Stimulated activated CD8-positive, alpha-beta memory T cell treated with anti-CD3 and anti-CD28 coated beads, Interleukin-12 subunit alpha, Interleukin-12 subunit beta, amount 100 ng/mL, for 24 hours (primary cell): ENCODE results near the gene PDP2.
"Not testable (repeated sequence)": the region's sequence is repeated elsewhere in the genome, so short reads cannot be mapped to it uniquely, and the experiment has no call there.

Experiments used
- DNase-seq: peaks from one replicate; pipeline ENCODE4 v3.0.0-alpha.2; 2020; ENCODE audit errors: extremely low read depth

PDP2 gene

DNA sequence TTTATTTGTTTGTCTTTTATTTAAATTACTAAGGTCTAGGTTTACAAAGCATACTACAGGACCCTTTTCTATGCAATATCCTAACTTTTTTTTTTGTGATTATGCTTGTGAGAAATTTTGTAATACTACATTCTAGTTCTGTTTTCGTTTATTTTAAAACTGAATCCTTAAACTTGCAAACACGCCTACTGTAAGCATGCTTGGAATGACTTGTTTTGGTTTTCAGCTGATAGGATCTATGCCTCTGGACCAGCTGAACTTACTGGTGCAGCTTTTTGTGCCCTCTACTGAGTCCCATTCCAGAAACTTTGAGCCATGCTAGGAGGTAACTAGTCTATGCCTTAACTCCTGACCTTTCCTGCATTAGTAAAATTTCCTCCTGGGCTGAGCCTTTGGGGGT, 6.0 kb downstream of the PDP2 start:
- DNase-seq: no peak

DNA sequence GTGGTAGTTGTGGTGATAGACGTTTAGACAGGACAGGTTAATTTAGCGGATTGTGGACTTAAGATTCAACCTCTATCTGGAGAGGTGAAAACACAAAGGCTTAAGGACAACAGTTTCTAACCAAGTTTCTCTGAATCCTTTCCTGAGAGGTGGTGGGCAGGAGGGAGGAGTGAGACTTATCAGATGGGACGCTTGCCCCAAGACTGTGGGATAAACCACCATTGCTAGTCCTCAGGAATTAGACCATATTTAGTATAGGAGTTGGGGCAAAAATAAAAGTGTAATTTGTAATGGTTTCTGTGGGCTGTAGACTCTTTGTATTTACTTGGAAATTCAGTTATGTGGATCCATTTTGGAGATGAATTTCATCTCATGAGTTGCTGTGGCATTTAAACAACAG, 6.6 kb downstream of the PDP2 start:
- no peak for DNase-seq

DNA sequence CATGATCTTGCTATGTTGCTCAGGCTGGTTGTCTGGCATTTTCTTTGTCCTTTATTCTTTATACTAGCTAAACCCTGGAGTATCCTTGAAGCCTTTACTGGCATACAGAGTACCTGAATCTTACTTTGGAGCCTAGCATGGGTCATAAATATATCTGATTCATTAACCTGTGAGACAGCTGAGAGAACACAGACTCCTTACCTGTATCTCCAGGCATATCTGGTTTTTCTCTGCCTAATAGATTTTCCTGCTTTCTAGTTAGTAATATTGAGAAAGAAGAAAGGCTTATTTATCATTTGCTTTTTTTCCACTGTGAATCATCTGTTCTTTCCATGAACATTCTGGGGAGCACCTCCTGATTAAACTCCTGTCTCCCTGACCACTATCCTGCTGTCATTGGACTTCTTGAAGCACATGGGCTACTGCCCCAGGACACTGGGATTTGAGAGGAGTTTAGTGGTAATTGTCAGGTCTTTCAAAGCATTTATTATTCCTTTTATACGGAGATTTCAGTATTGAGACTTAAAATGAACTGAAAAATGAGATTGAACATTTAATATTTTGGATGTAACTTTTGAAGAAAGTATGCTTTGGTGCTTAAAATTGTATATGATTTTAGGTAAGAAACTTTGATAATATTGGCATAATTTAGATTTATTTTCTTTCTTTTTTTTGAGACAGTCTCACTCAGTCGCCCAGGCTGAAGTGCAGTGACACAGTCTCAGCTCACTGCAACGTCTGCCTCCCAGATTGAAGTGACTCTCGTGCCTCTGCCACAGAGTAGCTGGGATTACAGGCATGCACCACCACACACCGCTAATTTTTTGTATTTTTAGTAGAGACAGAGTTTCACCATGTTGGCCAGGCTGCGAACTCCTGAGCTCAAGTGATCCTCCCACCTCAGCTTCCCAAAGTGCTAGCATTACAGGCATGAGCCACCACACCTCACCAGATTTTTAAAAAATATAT, 8.6 kb downstream of the PDP2 start:
- DNase-seq: no peak

DNA sequence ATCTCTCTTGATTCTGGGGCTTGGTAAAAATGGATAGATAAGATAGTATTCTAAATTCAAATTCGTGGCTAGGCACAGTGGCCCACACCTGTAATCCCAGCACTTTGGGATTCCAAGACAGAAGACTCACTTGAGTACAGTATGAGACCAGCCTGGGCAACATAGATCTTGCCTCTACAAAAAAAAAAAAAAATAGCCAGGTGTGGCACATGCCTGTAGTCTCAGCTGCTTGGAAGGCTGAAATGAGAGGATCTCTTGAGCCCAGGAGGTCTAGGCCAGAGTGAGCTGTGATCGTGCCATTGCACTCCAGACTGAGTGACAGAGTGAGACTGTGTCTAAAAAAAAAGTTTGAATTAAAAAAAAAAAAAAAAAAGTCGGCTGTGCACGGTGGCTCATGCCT, 9.3 kb downstream of the PDP2 start:
- no peak for DNase-seq

DNA sequence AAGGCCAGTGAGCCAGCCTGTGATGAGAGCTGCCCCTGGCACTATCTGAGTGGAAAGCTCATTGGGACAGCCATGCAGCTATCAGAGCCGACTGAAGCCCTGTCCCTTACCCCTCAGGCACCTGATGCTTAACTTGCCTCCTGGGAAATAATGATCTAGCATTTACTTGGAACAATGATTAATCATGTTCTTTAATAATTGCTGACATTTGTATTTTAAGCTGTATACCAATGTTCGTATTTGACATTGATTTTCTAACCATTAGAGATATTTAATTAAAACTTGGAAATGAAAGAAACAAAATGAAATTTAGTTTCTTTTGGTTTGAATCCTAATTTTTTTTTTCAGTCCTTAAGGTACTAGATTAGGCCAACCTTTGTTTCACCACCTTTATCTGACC, 10.5 kb downstream of the PDP2 start:
- DNase-seq: no peak

DNA sequence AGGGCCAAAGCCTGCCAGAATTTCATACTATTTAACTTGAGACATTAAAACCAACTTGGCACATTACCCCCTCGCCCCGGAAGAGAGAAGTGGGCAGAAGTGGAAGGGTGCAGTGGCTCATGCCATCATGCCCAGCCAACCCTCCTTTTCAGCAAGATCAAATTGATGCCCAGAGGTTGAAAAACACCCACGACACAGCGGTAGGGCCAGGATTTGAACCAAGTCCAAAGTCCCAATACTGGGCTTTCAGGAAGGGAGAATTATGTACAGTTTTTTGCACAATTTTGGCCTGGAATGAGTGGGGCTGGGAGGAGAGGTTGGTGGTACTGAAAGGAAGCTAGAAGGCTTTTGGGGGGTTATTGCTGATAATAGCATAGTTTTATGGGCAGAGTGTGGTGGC, 11.0 kb downstream of the PDP2 start:
- DNase-seq: no peak

DNA sequence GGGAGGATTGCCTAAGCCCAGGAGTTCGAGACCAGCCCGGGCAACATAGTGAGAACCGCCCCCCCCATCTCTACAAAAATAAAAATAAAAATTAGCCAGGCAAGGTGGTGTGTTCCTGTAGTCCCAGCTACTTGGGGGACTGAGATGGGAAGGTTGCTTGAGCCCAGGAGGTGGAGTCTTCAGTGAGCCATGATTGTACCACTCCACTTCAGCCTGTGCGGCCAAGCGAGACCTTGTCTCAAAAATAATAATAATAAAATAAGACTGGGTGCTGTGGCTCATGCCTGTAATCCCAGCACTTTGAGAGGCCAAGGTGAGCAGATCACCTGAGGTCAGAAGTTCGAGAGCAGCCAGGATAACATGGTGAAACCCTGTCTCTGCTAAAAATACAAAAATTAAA, 11.5 kb downstream of the PDP2 start:
- DNase-seq: no peak

DNA sequence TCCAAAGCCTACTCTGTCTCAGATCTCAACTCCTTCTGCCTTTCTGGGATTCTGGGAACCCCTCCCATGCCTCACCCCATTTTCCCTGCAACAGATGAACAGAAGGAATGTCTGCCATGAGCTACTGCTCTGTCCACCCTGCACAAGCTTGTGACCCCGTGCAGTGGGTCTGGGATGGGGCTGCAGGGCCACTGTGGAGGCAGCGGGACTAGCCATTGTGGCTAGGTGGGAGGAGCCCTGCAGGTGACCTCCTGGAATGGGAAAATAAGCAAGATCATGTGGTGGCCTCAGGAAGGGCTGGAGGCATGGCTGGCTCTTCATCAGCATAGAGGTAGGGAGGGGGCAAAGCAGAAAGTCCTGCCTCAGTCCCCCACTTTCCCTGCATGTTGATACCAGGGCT, 13.7 kb downstream of the PDP2 start:
- no peak for DNase-seq

DNA sequence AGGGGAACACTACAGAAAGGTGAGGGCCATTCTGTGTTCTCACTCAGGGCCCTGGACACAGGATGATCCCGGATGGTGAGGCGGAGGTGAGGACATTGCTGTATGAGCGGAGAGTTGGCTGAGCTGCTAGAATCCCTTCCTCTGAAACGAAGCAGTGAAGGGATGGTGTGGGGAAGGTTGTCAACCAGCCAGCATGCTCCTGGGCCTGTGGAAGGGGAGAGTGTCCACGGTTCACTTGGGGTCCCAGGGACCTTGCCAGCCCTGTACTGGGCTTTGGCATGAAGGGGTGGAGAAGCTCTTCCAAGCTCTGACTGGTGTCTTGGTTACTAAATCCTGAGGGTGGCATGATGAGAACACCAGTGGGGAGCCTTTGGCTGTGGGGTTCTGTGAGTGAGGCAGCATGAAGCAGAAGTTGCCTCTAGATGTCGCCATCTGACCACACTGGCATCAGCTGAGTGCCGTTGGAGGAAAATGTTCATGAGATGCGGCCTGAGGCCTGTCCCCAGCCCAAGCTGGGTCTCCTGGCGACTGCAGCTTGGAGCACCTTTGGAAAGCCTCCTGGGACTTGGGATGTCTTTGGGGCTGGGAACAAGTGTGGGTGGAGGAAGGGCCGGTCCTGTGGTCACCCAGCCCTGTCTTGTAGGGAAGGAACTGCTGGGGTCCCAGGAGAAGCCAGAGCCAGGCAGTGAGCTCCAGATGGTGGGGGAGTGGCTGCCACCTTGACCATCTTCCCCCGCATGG, 14.8 kb downstream of the PDP2 start:
- no peak for DNase-seq

DNA sequence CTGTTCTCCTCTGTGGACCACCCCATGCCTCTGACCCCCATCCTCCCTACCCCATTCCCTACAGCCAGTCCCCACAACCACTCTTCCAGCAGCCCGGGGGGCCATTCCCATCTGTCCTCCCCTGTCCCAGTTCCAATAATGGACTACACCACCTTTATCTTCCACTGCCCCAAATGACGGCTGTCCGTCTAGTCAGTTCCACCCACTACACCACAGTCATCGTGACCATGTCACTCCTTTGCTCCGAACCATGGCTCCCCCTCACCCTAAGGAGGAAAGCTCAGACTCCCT, 15.3 kb downstream of the PDP2 start:
- DNase-seq: no peak

DNA sequence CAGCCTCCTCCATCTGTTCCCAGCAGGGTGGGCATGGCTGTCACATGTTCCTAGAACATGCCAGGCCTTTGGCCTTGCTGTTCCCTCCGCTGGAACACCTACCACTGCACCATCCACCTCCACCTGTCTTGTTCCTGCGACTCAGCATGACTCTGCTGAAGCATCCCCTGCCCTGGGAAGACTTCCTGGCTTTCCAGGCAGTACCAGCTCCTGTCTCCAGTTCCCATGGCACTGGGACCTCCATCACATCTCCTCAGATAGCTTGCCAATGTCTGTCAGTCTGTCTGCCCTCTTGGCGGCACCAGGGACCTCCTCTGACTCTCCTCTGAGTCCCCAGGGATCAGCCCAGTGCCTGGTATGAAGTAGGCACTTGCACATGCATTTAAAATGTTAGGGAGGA, 15.7 kb downstream of the PDP2 start:
- DNase-seq: no peak

DNA sequence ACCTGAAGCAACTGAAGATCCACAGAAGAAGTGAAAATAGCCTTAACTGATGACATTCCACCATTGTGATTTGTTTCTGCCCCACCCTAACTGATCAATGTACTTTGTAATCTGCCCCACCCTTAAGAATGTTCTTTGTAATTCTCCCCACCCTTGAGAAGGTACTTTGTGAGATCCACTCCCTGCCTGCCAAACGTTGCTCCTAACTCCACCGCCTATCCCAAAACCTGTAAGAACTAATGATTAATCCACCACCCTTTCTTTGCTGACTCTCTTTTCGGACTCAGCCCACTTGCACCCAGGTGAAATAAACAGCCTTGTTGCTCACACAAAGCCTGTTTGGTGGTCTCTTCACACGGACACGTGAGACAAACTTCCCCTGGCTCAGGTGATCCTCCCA, 16.4 kb downstream of the PDP2 start:
- DNase-seq: not testable (repeated sequence)

DNA sequence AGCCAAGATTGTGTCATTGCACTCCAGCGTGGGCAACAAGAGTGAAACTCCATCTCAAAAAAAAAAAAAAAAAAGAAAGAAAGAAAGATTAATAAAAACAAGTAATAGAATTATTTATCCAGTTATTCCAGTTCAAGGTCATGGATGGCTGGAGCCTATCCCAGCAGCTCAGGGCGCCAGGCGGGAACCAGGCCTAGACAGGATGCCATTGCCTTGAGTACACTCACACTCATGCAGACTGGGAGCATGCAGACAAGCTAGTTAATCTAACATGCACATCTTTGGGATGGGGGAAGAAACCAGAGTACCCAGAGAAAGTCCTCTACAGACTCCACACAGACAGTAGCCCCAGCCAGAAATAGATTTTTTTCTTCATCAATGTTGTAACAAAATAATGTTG, 17.9 kb downstream of the PDP2 start:
- DNase-seq: no peak

DNA sequence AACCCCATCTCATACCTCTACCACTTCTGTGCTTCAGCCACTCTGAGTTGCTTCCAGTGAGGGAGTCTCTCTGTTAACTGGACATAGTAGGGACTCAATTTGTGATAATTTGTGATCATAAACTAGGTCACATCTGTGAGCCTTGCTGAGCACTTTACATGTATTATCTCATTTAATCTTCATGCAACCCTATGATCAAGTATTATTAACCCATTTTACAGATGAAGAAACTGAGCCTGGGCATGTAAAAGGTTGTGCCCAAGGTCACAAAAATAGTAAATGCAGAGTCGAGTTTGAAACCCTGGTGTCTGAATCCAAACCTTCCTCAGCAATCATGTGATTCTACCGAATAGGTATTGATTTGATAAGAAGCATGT, 18.6 kb downstream of the PDP2 start:
- DNase-seq: no peak

DNA sequence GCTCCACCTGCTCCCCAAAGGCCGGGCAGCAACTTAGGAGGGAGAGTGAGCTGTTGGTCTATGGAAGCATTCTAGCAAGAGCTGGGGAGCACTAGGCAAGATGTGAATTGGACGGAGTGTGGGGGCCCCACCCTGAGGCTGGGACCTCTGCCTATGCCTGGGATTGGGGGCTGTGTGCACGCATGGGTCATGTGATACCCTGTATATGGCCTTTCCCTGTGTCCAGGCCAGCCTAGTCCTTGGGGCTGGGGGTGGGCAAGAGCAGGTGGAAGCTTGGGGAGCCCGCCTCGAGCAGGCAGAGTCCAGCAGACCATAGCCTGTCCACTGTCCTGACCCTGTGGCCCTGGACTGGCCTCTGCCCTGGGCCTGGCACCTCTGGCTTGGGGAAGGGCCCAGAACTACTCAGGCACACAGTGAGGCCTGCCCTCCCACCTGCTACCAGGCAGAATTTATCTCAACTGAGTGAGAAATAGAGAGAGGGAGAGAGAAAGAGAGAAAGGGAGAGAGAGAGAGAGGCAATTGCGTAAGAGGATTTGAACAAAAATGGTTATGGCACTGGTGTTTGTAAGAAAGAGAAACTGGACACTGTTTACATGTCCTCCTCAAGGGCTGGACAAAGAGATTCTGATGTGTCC, 19.1 kb downstream of the PDP2 start:
- DNase-seq: no peak

DNA sequence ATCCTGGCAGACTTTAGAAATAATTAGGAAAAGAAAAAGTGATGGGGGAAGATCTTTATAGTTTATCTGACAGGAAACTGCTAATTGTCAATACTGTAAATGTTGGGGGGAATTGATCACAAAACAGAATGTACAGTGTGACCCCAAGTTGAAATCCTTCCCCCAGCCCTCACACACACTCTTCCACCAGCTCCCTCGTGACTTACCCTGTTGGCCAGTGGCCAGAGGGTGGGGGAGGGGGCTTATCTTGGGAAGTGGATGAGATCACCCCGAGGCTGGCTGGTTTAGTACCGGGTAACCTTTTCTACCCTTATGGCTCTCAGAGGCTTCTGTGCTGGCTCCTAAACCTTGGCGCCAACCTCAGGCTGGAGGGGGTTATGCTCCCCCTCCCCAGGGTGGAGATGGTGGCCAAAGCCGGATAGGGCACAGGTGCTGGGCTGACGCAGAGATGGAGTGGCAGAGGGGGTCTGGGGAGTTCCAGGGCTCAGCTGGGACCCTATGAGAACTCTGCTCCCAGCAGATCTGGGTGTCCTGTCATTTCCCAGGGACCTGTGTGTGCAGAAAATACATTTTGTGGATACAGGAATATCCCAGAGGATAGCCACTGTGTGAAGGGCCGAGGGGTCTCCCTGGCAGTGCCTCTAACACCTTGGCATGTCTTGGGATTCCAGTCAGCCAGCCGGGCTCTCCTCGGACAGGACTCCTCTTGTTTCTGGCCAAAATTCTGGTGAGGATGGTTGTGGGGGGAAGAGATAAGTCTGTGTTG, 19.8 kb downstream of the PDP2 start:
- no peak for DNase-seq

DNA sequence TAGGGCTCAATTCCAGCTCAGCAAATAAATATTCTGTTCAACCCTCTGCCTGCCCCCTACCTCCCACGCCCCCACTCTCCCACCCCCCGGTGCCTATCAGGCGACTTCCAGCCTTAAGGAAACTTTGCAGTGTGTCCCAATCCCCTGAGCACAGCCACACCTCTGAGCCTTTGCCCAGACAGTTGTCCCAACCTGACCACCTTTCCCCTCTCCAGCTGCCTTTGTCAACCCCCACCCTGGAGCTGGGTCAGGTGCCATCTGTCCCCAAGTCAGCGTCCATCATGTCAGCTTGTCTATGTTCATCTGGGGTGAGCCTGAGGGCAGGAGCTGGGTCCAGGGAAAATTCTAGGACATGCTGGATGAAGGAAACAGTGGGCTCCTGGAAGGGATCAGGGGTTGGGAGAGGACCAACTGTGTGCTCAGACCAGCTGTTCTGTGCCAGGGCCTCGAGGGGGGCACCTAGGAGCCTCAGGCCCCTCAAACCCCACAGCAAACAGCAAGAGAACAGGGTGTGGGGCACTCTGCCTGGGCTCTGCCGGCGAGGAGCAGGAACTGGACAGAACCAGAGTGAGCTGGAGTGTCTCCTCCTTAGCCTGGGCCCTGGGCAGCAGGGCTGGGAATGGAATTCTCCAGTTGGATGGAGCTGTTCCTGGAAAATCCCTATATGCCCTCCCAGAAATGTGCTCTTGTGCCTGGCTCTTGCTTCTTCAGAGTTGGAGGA, 20.6 kb downstream of the PDP2 start:
- DNase-seq: no peak

DNA sequence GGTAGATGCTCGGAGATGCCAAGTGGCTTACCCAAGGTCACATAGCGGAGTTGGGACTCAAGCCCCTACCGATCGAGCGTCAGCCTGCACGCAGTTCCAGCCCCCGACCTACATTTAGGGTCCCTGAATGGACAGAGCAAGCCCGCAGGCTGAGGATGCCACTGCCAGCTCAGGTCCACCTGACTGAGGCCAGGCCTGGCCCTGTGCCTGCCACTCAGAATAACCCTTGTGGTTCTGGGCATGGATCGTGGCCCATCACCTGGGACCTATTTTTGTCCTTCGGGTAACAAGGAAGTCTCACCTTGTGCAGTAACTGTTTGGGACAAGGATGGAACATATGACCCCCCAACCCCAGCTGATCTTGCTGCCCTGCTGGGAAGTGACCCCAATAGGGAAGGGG, 21.3 kb downstream of the PDP2 start:
- no peak for DNase-seq

DNA sequence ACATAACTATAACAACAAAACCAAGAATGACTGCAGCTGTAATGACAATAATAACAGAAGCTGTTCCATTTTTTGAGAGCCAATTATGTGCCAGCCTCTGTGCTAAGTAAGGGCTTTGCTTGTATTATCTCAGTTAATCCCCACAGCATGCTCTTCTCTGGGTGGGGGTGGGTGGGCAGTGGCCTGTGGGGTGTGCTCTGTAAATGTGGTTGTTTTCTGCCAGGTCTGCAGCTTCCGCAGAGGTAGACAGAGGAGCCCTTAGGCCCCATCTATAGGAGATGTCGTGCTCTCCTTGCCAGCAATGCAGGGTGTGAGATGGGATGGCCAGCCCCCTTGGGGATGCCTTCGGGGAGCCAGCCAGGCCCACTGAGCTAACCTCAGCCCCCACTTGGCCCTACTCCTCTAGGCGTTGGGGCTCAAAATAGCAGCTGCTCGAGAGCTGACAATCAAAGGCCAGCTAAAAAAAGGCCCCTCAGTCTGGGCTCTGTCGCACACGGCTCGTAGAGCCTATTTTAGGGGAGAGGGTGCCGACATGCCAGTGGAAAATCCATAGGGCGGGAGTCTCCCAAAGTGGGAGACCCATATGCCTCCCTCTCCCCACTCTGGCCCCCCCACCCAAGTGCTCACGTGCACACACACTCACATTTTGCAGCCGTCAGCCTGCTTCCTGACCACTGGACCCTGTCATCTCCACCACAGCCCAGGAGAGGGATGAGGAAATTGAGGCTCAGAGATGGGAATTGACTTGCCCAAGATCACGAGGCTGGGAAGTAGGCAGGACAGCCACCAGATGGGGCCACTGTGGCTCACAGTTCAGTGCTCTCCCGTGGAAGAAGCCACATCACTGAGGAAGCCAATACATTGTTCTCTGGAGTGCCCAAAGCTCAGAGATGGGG, 22.6 kb downstream of the PDP2 start:
- no peak for DNase-seq
